ENCODE measurements around the gene INPP5F.

The INPP5F gene

GRCh38 chr10:119725828-119726675, at the start of gene INPP5F:
Gene INPP5F, plus strand, starts transcription at chr10:119726050. Its CDS starts 213 bp downstream, at chr10:119726263.
- DNase-seq (ENCODE audit: low spot score), result peak; percentile 94

GRCh38 chr10:119677126-119677525, 48.7 kb upstream of the INPP5F start:
- DNase-seq (ENCODE audit: low spot score), result no peak

DNA sequence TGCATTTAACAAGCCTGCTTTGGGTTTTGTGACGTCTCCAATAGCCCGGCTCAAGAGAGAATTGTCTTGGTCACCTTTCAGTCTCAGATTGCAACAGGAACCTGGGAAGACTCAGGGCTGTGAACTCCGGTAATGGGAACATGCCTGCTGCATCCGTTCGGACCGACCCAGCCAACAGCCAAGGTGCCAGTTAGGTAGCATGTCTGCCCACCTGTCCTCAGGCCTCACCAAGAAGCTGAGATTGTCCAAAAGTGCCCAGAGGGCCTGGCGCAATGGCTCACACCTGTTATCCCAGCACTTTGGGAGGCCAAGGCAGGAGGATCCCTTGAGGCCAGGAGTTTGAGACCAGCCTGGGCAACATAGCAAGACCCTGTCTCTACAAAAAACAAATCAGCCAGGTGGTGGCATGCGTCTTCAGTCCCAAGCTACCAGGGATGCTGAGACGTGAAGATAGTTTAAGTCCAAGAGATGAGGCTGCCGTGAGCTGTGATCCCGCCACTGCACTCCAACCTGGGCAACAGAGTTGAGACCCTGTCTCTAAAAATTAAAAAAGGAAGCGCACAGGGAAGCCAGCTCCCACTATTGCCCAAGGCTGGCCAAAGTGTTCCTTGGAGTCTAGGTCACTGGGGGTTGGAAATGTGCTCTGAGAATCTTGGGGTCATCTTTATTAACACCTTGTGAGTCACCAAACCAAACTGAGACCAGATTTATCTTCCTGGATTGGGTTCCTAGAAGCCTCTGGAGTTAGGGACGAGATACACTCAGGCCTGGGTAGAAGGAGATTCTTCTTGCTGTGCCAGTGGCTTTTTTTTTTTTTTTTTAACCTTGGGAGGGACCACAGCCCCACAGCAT, 47.7 kb upstream of the INPP5F start:
- DNase-seq (ENCODE audit: low spot score), result no peak

DNA sequence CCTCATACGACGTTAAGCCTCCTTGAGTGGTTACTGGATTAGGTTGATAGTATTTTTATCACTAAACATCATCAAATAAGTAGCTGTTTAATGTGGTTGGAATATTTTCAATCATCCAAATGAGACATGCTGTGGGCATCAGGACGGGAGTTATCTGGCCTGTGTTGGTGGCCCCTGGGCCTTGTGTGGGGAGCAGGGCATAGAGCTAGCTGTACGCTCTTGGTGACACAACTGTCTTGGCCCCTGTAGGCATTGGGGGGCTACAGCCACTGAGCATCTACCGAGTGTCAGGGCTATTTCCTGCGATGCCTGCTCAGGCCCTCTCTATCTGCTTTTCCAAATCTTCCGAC, 46.4 kb upstream of the INPP5F start:
- DNase-seq (ENCODE audit: low spot score), result no peak

- no peak for DNase-seq (ENCODE audit: low spot score)
Observed at GRCh38 chr10:119680050-119680449, 45.8 kb upstream of the INPP5F start.

GRCh38 chr10:119680650-119681081, 45.2 kb upstream of the INPP5F start:
- no peak for DNase-seq (ENCODE audit: low spot score)

- peak; percentile 79 for DNase-seq (ENCODE audit: low spot score)
Observed at GRCh38 chr10:119686465-119687191, 39.2 kb upstream of the INPP5F start.

- DNase-seq (ENCODE audit: low spot score), result no peak
Observed at GRCh38 chr10:119687192-119688032, 38.4 kb upstream of the INPP5F start.

- no peak for DNase-seq (ENCODE audit: low spot score)
Observed at GRCh38 chr10:119688033-119688508, 37.8 kb upstream of the INPP5F start.

GRCh38 chr10:119689016-119689580, 36.8 kb upstream of the INPP5F start:
- DNase-seq (ENCODE audit: low spot score), result no peak

GRCh38 chr10:119691726-119692125, 34.1 kb upstream of the INPP5F start:
- no peak for DNase-seq (ENCODE audit: low spot score)

DNA sequence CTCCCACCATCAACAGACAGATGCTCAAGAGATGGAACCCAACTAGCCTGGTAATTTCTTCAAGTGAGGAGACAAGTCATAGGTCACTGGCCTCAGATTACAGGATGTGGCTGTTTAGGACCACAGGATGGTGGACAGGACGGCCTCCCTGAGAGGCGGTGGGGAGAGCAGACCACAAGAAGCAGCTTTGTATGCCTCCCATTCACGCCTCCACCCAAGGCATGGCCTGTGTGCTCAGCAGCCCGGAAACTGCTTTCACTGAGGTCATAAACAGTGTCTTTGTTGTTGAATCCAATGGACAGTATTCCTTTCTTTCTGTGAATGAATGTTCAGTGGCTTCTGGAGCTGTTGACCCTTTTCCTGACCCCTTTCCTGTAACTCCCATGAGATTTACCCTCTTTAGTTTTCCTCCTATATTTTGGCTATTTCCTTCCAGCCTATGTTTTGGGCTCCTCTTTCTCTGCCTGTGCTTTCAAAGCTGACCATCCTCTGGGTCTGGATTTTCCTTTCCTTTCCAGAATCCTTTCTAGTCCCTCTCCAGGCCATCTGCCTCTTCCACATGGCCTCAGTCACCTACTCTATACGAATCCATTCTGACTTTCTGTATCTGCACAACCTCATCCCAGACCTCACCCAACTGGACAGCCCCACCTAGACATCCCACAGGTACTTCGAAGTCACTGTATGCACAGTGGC, 32.4 kb upstream of the INPP5F start:
- no peak for DNase-seq (ENCODE audit: low spot score)

GRCh38 chr10:119694608-119695007, 31.2 kb upstream of the INPP5F start:
- DNase-seq (ENCODE audit: low spot score), result no peak

GRCh38 chr10:119700321-119700954, 25.4 kb upstream of the INPP5F start:
- DNase-seq (ENCODE audit: low spot score), result no peak

DNA sequence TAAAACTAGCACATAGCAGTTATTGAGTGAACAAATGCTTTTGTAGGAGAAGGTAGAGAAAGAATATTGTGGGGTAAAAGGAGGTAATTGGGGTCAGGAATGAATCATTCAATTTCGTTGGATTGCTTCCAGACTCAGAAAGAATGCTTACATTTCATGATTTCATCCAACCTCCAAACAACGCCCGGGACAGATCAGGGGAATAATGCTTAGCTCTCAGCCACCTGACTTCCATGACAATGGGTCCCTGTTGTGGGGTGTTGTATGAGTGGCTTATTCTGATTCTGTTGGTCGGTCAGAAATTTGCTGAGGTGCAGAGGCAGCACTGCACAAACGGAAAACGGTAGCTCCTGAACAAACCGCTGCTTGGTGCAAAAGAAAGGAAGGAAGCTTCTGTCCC, 24.0 kb upstream of the INPP5F start:
- no peak for DNase-seq (ENCODE audit: low spot score)

DNA sequence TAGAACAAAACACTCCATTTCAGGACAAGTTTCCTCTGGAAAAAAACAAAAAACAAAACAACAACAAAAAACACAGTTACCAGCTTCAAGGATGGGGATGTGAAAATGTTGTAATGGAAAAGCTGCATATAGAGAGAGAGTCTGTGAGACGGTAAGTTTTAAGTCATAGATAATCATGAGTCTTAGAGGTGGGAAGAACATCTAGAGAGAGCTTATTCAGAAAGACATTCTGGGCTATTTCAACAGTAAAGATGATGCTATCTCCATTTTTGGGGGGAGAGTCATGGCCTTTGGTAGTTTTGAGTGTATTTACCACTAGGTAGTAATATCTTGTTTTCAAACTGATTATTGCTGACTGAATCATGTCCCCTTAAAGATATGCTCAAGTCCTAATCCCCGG, 23.3 kb upstream of the INPP5F start:
- DNase-seq (ENCODE audit: low spot score), result no peak

DNA sequence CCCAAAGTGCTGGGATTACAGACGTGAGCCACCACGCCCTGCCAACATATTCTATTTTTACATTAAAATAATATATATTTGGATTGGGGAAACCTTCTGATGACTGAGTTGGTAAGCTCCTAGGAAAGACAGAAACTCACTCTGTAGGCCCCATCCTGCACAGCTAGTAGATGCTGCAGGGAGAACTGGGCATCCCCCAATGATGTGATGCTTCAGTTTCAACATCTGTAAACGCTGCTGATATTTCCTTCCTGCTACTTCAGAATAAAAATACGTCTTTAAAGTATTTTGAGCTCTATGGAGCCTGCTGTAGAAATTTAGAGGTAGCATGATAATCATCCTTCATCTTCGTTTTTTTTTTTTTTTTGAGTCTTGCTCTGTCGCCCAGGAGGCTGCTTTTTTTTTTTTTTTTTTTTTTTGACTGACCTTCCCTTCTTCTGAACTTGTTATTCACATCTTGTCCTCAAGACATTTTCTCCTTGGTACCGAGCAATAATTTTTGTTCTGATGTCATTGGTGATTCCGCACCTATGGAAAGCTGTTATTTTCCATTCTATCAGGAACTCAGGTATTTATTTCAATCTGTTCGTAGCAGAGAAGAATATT, 21.8 kb upstream of the INPP5F start:
- DNase-seq (ENCODE audit: low spot score), result no peak

GRCh38 chr10:119705434-119705831, 20.4 kb upstream of the INPP5F start:
- DNase-seq (ENCODE audit: low spot score), result no peak

DNA sequence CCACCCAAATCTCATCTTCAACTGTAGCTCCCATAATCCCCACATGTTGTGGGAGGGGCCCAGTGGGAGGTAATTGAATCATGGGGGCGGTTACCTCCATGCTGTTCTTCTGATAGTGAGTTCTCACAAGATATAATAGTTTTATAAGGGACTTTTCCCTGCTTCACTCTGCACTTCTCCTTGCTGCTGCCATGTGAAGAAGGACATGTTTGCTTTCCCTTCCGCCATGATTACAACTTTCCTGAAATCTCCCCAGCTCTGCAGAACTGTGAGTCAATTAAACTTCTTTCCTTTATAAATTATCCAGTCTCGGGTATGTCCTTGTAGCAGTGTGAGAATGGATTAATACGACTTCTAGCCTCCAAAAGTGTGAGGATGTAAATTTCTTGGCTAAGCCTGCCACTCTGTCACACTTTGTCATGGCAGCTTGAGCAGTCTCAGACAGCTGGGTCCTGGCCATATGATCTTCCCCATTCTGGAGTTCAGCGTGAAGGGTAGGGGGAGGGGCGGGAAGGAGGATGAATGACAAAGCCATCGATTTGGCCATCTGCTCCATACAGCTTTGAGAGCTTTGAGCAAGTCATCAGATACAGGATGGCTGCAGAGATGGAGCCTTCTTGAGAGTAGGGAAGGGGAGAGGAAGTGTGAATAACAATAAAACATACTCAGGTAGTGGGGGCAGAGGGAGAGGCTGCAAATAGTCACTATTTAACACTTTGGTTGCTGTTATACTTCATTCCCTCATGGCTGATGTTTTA, 19.1 kb upstream of the INPP5F start:
- no peak for DNase-seq (ENCODE audit: low spot score)

All from D341Med (cell line).